Caki2 (cell line): ENCODE results near the gene NAPEPLD. TPM values are rescaled to one million over a fixed set of nuclear protein-coding genes. Genes with fewer than 3 reads are reported as not detected.
A peak's percentile ranks its signal among the peaks of the same experiment; 100 is the strongest.
"Not testable (repeated sequence)": the region's sequence is repeated elsewhere in the genome, so short reads cannot be mapped to it uniquely, and the experiment has no call there.

Experiments
- DNase-seq: peaks from one replicate; pipeline ENCODE4 v3.0.0-alpha.2; 2015; ENCODE audit warnings: low read depth
- in situ Hi-C: cut with HindIII; loops from 2 replicates; pipeline ENCODE4 v1.10.0; 2016; ENCODE audit warnings: low sequenced_read_pairs, low pct_unique_long_range_greater_than_20kb, mixed read lengths
- total RNA-seq: library from RNA; depleted of rRNA; stranded (reverse); fragments of >200 nt; shearing (Covaris generic); gene quantifications from 2 replicates; pipeline ENCODE4 v1.2.3, GENCODE V29; 2014; ENCODE audit warnings: low replicate concordance; rRNA removed

The NAPEPLD gene
- 8.5 and 13.1 TPM in 2 replicates for total RNA-seq

DNA sequence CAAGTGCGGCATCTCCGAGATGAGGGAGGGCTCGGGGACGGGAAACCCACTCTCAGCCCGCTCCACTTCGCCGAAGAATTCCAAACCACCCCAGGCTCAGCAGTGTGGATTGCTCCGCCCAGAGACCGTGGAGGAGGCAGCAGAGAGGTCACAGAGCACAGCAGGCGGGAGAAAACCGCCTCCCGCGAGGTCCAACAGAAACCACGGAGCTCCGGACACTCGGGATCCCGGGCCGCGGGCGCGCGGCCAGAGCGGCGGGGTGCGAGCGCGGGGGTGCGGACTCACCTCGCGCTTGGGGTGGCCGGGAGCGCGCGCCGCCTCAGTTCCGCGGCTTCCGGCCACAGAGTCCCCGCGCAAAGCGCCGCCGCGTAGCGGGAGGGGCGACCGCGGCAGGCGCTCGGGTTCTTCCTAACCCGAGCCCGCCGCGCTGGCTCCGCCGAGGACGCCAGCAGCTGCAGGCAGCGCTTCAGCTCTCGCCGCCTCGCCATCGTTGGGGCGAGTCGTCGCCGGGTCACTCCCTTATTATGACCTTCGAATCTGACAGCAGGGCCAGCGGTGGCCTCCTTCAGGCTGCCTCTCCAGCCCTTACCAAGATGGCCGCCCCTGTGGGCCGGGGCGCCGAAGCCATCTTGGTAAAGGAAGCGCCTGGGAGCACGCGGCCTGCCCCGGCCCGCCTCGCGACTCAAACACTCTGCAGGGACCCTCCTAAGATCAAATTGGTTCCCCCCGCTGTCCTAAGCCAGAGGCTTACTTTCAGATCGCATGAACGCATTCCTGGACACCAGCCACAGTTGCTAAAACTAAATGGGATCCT is at the start of gene NAPEPLD:
Gene NAPEPLD, minus strand, starts transcription at position 106 of the 814 bp plus-strand sequence. CDS start 20,323 bp downstream, outside the sequence.
- in situ Hi-C loops = no loop called here
- DNase-seq = peak; percentile 92

- DNase-seq, in situ Hi-C loops: not testable (repeated sequence)
Observed at GRCh38 chr7:103198079-103198478, 49.2 kb upstream of the NAPEPLD start.

DNA sequence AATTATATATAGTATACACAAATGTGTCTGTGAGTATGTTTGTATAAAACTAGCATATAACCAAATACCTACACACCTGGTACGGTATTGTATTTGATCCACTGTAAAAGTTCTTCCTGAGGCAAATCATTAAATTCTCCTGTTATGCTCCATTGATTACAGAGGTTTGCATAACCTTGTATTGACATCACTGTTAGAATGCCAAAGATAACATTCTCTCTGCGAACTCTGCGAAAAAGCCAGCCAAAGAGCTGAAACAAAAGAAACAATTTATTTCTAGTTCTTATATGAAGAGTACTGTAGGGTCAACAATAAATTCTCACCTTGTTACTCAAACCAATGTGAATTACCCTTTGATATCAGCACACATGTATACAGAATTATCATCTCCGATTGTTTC is 46.5 kb upstream of the NAPEPLD start:
- in situ Hi-C loops = not testable (repeated sequence)
- peak; percentile 71 for DNase-seq

GRCh38 chr7:103172415-103173146 is 23.7 kb upstream of the NAPEPLD start:
- in situ Hi-C loops, DNase-seq: not testable (repeated sequence)

DNA sequence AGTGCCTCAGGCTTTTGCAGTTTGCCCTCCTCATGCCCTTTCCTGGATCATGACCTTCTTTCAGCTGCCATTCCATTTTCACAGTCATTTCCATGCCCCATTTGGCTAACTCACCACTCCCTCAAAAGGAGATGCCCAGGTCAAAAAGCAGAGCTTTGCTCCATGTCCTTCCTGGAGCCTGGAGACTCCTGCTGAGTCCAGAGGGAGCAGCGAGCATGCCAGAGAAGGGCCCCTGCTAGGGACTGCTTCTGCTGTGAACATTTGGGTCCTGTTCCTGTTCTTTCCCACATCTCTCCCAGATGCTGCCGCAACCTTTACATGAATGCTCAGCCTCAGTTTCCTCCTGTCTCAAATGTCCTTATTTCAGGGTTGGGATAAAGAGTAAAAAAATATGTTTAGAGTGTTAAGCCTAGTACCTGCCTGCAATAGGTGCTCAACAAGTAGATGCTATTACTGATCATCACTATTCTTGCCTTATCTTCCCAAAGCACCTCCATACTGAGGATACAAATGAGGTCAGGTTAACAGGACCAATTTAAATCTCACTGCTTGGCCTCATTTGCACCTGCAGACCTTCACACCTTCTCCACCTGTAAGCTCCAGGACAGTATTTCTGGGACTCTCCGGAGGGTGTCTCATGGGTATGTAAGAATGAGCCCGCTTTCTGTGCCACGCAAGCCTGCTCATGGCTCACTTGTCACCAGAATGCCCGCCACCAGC is 23.0 kb upstream of the NAPEPLD start:
- DNase-seq, in situ Hi-C loops: not testable (repeated sequence)

DNA sequence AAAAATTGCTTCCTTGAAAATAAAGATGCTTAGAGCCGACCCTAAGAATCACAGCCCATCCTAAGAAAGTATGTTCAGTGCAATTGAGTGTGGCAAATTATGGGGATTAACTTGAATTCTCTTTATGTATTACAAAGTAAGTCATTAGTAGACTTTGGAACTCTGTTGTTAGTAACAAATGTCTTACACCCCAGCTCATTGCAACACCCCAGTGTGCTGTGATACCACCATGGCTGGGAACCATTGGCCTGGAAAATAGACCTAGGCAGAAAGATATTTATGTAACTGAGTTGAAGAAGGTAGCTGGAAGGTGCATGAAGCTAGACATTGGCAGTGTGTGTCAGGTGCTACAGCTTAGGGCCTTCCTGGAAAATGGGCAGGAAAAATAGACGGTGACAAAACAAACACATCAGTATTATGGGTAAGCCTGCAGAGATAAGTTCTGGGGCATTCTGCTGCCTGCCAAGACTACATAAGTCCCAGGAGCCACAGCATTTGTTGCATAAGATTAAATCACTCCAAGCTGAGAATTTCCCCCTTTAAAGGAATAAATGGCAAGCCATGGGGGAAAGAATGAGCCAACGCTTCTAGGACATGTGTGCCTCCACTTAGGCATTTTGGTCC is 18.1 kb upstream of the NAPEPLD start:
- in situ Hi-C loops, DNase-seq: not testable (repeated sequence)

GRCh38 chr7:103163087-103163825 is 14.4 kb upstream of the NAPEPLD start:
- DNase-seq = not testable (repeated sequence)

GRCh38 chr7:103162641-103163040 is 13.7 kb upstream of the NAPEPLD start:
- DNase-seq, in situ Hi-C loops: not testable (repeated sequence)

More at GRCh38 chr7:103163087-103163825, 14.4 kb upstream of the NAPEPLD start:
- in situ Hi-C loops = not testable (repeated sequence)

DNA sequence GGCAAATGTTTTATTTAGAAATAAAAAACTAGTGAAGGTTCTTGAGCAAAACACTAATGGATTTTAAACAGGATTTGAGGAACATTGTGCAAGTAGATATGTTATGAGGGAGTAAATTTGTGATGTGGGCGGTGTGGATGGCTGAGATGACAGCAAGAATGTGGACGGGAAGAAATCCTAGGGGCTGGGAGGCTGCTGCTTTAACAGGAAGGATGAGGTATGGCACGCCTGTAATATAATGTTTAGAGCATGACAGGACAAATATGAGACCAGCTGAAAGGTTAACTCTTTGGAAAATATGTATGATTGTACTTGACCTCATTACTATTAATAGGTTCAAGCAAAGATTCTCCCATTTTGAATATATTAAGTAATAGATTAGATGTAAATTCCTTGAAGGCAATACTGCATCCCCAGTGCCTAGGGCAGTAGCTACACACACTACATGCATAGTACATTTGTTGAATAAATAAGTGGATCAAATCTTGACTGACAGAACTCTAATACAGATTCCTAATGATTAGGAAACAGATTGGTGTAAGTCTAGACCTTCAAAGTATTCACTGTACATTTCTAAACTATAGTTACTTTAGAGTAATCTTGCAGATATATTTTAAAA is 13.2 kb upstream of the NAPEPLD start:
- DNase-seq, in situ Hi-C loops: not testable (repeated sequence)

DNA sequence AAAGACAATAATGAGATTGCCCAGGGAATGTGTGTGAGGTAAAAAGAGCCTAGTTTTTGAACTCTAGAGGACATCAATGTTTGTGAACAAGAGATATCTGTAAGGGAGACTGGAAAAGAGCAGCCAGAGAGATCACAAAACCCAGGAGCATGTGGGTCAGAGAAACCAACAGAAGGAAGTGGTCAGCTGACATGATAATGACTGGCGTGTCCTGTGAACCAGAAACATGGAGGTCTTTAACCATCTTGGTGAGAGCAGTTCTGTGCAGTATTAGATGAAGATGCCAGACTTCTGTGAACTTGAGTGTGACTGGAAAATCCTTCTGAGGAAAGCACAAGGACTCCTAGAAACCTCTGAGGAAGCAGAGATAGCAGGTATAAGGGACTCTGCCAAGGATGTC is 10.2 kb upstream of the NAPEPLD start:
- DNase-seq, in situ Hi-C loops: not testable (repeated sequence)

DNA sequence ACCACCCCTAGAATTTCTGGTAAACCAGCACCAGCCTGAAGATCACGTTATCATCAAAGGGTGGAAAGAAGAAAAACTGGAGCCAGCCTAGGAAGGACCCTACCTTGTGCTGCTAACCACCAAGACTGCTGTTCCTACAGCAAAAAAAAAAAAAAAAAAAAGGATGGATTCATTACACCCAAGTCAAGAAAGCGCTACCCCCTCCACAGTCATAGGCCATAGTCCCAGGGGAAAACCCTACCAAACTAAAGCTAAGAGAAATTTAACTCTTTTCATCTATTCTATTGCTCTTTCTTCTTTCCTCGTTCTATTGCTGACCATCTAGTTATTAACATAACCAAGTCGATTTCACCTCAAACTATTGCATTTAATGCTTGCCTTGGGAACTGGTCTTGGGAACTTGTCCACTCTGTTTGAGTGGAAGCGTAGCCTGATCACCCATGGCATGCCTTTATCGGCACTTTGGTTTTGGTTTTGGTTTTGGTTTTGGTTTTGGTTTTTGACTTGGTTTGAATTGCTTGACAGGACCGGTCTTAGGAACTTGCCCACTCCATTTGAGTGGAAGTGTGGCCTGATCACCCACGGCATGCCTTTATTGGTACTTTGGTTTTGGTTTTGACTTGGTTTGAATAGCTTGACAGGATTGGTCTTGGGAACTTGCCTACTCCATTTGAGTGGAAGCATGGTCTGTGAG is 6.6 kb upstream of the NAPEPLD start:
- in situ Hi-C loops, DNase-seq: not testable (repeated sequence)

DNA sequence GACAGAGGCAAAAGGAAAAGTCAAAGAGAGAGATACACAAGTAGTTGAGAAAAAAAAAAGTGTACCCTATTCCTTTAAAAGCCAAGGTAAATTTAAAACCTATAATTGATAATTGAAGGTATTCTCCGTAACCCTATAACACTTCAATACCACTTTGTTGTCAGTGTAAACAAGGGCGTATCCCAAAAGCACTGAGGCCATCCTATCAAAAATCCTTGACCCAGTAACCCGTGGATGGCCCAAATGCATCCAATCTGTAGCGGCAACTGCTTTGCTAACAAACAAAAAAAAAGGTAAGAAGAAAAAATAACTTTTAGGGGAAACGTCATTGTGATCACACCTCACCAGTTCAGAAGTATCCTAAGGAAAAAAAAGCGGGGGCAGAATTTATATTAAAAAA is 5.1 kb upstream of the NAPEPLD start:
- in situ Hi-C loops = no loop called here
- DNase-seq = no peak

GRCh38 chr7:103152744-103153617 is 4.1 kb upstream of the NAPEPLD start:
- DNase-seq, in situ Hi-C loops: not testable (repeated sequence)

DNA sequence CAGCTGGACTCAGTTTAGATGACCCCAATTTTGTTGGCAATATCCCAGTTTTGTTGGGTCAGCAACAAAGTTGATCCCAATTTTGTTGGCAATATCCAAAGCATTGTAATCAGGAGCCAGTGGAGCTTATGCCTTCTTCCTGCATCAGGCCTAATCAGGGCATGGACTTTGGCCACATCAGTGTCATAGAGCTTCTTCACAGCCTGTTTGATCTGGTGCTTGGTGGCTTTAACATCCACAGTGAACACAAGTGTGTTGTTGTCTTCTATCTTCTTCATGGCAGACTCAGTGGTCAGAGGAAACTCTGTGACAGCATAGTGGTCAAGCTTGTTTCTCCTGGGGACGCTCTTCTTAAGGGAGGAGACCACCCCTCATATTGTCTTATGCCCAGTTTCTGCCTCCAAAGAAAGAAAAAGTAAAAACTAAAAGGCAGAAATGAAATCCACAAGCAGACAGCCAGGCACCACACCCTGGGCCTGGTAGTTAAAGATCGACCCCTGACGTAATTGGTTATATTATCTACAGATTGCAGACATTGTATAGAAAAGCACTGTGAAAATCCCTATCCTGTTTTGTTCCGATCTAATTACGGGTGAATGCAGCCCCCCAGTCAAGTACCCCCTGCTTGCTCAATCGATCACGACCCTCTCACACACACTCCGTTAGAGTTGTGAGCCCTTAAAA is 3.2 kb upstream of the NAPEPLD start:
- DNase-seq, in situ Hi-C loops: not testable (repeated sequence)

GRCh38 chr7:103150192-103150591 is 1.3 kb upstream of the NAPEPLD start:
- no peak for DNase-seq
- in situ Hi-C loops = no loop called here
